DMS 273 (cell line): Measurements from ENCODE around the gene SEPTIN11.

ENCODE experiments used
- DNase-seq: peaks from one replicate; lab custom pipeline; 2025; ENCODE audit not compliant: unreplicated experiment; lab: John Stamatoyannopoulos, UW

Gene SEPTIN11

DNA sequence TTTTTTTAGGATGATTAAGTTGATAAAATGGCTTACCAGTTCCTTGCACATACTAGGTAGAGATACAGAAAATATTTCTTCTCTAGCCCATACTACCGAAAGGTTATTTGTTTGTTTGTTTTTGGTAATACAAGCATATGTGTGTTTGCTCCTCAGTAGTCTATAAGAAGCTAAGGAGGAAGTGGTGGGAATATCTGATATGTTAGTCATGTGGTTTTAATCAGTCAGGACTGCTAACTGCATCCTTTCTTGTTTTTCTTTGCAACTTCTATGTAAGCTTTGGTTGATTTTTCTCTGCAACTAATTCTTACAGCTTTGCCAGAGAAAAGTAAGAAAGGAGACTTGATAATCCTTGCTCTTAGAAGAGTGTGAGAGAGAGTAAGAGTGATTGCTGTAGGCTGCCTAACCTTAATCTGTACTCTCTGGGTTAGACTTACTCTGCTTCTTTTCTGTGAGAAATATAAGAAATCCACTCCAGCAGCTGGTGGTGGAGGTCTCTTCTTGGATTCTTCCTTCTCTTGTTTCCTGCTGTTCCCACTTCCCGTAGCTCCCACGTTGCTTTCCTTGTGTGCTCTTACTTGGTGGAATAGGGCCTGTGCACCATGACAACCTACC is 28.3 kb downstream of the SEPTIN11 start:
- no peak for DNase-seq

DNA sequence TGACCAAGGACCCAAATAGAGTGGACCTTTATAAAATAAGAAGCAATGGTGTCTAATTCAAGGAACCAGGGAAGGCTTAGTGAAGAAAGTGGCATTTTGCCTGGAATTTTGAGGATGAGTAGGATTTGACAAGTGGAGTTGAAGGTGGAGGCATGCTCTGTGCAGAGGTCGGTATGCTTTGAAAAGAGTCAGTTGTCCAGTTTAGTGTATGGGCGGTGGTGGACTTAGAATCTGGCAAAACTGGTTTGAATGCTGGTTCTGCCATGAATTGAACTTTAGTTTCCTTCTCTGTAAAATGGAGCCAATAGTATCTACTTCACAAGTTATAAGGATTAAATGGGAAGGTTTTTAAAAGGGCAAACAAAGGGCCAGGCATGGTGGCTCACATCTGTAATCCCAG is 29.7 kb downstream of the SEPTIN11 start:
- no peak for DNase-seq

DNA sequence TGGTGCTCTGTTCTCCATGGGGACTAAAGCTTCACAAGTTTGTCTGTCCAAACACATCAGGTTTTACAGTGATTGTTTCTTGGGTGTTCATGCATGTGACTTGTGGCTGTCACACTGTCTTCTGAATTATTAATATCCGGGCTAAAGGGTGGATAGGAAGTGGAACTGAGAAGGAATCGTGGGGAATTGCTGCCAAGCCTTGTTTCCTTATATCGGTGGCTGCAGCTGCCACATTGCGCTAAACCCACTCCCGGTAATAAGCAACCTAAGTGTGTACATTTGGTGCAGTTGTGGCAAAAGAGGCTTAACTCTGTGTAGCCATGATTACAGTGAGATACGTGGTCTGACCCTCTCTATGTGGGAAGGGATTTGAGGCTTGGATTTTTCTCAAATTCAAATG is 30.7 kb downstream of the SEPTIN11 start:
- DNase-seq = no peak

DNA sequence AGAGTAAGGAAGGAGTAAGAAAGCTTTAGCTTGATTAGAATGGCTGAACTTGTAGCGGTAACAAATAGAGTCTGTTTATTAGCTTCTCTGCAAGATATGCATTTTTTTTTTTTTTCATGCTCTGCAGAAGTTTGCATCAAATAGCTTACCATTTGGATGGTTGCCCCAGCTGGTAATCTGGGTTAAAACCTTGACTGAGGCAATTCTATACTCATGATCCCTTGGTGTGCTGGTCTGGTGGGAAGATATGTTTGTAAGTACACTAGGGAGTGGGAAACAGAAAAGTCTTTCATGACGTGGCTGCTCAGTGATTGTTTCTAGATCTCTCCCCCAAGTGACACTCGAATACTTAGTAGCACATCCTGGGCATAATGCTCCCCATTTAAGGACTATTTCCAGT is 32.1 kb downstream of the SEPTIN11 start:
- DNase-seq = no peak

DNA sequence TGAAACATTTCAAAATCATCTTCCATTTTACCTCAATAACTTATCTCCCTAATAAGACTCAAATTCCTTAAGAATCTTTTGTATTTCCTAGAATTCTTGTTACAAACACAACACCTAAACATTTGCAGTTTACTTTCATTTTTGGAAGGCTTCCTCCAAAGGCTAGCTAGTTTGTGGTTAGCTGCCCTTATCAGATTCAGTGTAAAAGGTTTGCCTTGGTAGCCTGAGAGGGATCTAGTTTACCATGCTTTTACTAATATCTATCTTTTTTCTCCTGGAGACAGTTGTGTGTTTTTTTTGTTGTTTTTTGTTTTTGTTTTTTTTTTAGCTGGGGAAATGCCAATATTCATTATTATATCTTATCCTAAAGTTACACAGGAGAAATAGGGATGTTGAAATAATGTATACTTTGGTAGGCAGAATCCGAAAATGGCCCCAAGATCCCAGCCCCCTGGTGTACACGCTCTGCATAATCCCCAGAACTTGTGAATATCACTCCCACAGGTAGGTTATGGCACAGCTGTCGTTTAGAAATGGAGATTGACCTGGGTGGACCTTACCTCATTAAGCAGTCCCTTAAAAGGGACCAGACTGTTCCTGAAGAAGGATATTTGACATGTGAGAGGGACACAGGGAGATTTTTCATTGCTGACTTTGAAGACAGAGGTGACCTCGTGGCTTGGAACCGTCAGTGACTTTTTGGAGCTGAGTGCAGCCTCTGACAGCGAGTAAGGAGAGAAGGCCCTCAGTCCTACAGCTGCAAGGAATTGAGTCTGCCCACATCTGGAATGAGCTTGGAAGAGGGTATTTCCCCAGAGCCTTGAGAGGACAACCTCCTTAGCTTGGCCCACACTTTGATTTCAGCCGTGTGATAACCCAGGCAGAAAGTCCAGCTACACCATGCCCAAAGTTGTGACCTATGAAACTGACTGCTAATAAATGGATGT is 33.4 kb downstream of the SEPTIN11 start:
- DNase-seq = peak; percentile 8

DNA sequence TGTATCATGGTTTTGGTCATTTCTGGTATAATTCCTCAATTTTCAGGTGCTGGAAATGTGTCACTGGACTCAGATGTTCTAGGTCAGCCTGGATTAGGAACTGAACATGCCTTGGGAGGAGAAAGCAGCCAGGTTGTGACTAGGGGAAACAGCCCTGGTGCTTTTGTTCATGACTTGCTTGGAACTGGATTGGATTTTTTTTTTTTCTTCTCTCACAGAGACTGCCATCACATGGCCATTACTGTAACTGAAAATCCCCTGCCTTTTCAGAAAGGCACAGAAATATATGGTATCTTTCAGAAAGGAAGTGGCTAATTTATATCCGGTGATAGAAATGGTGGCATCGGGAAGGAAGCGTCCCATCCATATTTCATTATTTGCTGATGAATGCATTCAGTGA is 34.6 kb downstream of the SEPTIN11 start:
- peak; percentile 10 for DNase-seq

DNA sequence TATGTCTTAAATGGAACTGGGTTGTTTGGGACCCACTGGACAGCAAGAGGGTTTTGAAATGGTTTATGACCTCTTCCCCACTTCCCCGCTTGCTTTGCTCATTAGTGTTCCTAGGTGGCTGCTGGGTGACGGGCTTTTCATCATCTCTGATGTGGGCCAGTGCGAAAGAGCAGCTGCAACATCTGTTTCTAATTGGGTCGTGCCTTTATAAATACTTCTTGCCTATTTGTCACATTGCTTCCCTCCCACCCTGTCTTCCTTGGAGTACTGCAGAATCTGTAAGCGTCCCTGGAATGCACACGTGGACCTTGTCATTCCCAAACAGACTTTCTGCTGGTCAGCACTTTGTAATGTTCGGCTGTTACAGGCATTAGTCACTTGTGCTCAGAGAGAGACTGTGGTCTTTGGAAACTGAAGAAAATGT is 35.2 kb downstream of the SEPTIN11 start:
- DNase-seq = no peak

DNA sequence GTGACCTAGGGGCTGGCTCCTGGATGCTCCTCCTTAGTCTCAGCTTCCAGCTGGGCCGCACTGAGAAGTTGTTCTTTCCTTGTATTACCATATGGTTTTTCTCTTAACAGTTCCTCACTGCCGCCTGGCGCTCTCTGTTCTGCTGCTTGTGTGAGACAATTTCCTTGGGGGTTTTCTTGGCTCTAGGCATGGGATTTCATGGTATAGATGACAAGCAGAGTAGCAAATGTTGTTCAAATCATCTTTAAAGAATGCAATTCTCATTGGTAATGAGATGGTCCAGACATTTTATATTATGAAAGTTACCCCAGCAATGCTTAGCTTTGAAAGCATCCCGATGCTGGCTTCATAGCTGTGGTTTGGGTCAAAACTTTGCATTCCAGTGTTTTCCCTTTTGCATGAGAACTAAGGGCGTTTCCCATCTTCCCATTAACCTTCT is 37.6 kb downstream of the SEPTIN11 start:
- peak; percentile 3 for DNase-seq

DNA sequence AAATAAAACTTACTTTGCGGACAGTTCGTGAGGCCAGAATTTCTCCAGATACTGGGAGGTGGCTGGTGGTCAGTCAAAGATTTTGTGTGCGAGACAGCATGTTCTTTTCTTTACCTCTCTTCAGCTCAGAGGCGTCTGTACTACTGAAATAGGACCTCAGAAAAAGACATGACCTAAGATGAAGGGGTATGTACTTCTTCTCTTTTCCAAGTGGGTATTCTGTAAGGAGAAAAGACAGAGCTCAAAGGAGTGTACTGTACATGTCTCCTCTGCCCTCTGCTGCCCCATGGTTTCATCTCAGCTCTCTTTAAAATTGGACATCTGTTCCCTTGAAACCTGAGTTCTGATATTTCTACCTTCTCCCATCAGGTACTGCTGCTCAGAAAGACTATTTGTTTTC is 38.1 kb downstream of the SEPTIN11 start:
- DNase-seq = peak; percentile 10

DNA sequence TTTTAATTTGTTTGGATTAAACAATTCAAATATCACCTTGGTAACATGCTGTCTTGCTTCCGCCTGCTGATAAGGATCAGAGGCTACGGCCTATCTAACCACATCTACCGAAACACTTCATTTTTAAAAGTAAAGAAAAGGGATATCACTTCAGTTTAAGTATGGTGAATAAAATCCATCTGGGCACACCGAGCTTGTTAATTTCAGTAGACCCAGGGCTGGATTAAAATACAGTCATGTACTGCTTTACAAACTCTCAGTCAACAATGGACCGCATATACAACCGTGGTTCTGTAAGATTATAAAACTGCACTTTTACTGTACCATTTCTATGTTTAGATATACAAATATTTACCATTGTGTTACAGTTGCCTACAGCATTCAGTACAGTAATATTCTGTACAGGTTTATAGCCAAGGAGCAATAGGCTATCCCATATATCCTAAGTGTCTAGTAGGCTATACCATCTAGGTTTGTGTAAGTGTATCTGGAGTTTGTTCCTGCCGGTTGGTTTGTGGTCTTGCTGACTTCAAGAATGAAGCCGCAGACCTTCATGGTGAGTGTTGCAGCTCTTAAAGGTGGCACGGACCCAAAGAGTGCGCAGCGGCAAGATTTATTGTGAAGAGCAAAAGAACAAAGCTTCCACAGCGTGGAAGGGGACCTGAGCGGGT is 40.0 kb downstream of the SEPTIN11 start:
- no peak for DNase-seq

DNA sequence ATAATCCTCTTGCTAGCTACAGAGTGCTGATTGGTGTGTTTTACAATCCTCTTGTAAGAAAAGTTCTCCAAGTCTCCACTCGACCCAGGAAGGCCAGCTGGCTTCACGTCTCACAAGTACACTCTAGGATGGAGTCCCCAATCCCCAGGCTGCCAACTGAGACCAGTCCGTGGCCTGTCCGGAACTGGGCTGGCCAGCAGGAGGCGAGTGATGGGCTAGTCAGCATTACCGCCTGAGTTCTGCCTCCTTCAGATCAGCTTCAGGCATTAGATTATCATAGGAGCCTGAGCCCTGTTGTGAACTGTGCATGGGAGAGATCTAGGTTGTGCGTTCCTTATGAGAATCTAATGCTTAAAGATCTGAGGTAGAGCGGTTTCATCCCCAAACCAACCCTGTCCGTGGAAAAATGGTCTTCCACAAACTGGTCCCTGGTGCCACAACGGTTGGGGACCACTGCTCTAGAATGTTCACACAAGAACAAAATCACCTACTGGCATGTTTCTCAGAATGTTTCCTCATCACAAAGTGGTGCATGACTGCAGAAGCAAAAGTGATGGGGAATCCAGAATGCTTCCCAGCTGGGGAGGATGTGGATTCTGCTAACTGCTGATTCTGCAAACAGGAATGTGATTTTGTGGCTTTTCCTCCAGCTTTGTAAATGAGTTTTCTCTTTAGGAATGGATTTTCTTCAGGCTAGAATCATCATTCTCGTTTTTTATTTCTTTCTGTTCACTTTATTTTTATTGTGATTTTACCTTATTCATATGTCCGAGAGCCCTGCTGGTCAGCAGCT is 40.9 kb downstream of the SEPTIN11 start:
- DNase-seq = no peak

DNA sequence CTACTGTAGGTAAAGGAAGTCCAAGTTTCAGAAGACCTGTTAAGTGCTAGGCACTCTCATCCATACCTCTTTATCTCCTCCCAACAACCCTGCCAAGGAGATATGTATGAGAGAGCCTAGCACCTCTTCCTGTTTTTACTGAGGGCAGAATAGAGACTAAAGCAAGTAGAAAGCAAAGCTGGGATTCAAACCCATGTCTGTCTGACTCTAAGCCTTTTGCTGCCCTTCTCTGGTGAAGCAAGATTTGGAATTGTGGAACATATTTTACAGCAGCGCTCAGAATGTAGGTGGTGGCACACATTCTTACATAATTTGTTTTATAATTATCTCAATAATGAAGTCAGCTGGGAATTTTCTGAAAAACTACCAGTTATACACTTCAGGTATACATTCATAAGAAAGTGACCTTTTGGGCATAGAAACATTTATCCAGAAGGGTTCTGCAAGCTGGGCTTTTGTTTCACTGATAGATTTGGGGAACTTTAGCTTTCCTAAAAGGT is 41.7 kb downstream of the SEPTIN11 start:
- DNase-seq = no peak

DNA sequence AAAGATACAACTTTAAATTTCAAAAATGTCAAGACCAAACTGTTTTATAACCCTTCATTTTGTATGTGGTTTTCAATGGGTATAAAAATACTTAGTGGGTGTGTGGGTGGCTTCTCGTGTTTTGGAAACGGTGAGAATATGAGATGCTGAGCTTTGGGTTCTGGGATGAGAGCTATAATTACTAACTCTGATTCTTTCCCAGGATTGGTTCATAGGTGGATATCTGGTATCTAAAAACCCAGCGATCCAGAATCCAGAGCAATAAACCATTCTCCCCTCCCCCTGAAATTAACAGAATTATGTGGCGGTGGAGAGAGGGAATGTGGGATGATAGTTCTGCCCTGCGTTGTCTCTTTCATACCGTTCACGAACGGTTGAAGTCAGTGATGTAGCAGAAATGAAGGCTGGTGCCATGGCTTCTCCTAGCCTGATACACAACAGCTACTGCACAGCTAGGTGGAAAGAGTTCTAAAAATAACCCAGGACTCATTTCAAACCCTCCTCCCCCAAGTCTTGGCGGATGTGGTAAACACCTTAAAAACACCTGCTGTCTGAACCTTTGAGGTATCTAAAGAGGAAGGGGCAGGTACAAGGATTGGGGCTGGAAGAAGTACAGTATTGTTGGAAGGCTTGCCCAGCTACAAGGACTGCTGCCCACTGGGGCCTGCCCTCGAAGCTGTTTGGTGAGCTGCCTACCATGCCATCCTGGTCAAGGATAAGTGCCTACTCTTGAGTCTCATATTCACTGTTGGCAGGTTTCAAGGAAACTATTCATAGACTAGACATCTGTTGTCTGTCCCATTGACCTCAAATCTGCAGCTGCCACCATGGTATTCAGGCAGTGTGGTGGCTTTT is 44.5 kb downstream of the SEPTIN11 start:
- DNase-seq = peak; percentile 78

DNA sequence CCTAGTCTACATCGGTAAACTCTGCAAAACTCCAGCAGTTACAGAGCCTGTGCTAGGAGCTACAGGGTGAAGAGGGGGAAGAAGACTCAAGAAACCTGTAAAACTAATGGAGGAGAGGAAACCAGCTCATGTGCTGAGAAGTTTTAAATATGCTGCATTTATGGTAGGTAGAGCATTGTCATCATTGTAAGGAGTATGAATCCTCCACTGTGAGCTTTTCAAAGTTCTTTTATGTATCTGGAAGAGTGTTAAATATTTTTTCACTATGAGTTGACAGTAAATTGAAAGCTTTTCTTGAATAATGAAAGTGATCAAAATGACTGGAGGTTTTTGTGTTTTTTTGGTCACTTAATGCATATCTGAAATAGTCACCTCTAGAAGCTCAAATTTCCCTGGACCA is 46.2 kb downstream of the SEPTIN11 start:
- DNase-seq = no peak

DNA sequence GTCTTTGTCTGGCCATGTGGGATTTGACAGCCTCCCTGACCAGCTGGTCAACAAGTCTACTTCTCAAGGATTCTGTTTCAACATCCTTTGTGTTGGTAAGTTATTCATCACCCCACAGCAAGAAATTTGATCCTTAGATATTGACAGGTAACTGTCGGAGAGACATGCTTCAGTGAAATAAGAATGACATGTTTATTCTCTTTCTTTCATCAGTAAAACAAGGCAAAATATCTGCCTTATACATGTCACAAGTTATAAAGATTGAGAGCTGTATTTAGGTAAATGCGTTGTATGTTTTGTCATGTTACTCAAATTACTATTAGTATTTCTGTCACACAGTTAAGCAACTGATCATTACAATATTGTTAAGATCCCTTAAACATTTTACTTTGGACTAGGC is 46.9 kb downstream of the SEPTIN11 start:
- DNase-seq = no peak

DNA sequence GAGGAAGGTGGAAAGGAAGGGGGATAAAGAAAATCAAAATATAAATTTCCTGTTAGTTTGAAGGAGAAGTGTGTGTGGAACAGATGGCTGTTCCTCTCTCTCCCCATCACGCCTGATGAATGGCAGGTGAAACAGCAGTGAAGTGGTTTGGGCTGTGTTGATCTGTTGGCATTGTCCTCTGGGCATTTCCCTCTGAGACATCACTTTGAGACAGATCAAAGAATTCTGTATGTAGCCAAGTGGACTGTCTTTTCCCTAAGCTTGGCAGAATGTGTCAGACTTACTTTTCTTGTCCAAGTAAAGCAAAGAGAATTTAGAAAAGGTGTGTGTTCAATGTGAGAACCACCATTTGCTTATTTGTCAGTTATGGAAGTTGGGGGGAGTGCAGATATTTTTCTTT is 47.5 kb downstream of the SEPTIN11 start:
- no peak for DNase-seq

DNA sequence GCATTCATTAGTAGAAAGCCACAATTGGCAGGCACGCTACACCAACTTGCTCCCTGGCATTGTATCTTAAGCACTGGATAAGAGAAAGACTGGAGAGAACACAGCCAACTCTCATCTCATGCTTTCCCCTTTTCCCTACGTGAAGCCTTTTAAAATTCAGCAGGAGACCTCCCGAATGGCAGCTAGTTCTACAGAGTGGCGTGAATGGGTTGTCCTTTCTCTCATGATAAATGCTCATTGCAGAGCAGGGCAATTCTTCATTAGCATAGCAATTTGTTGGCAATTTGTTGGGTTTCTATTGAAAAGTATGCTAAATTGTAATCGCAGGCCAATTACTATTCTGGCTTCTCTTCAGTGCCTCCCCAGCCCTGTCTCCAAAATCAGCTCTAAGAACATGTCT is 48.0 kb downstream of the SEPTIN11 start:
- DNase-seq = no peak

DNA sequence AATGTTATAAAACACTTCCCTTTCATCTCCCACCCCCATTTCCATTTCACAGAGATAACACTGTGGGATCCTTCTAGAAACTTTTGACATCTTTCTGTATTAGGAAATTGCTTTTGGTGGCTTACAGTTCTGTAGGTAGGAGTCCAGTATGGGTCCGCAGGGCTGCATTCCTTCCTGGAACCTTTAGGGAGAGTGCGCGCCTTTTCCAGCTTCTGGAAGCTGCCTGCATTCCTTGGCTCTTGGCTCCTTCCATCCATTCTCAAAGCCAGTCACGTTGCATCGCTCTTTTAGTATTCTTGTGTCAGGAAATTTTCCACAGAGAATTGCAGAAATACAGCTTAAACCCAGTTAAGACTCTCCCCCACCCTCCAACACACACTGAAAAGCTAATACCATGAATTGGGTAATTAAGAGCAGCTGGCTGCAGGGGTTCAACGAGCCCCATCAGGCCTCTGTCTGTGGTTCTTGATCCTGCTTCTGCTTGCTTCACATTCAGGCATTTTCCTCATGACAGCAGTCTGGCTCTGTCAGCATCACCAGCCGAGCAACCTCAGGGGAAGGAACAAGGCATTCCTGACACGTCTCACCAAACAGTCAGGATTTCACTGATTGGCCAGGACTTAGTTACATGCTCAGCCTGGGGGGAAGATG is 48.8 kb downstream of the SEPTIN11 start:
- DNase-seq = no peak
